G401.6 (cell line): ENCODE measurements around the gene ATL2.

Experiments
- FAIRE-seq: peaks from 2 replicates; lab custom pipeline; 2012; peaks lifted over from hg19 to GRCh38; lab: Jason Lieb, UNC

ATL2 gene

DNA sequence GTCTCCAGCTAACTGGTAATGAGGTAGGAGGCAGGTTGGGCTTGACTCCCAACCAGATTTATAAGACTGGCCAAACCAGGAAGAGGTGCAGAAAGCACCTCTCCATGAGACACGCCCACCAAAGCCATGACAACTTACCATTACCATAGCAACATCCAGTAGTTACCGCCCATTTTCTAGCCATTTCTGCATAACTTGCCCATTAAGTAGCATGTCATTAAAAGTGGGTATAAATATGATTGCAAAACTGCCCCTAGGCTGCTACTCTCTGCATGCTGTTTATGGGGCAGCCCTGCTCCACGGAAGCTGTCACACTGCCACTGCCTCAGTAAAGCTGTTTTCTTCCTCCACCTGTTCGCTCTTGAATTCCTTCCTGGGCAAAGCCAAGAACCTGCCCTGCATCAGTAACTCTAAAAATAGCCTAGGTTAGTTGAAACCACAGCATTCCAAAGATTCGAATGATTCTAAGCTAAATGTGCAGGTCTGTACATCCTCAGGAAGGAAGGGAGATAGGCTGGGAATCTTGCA is 131.9 kb downstream of the ATL2 start:
- FAIRE-seq: no peak

DNA sequence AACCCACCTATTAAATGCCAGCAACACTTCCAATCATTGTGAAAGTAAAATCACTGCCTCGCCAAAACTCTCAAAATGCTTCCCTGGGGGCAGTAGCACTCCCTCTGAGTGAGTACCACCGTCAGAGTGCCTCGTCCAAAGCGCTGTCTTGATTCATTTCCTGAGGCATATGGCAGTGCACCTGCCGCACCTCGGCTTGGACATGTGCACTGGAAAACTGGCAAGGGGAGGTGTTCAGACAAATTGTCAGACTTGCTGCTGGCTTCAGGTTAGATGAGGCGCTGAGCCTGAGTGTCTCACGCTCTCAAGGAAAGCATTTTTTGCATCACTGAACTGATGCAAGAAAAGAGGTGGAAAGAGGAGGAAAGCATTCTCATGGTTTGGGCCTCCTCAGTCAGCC is 132.8 kb downstream of the ATL2 start:
- no peak for FAIRE-seq
